GM23248 (cell line): ENCODE measurements around the gene RBP5. TPM values are rescaled to one million over a fixed set of nuclear protein-coding genes. Genes with fewer than 3 reads are reported as not detected.

ENCODE experiments used
- DNase-seq: peaks from one replicate; pipeline ENCODE4 v3.0.0-alpha.2; 2015
- H2AFZ ChIP-seq: fragments of 200-600 bp; sonication (generic); 2 replicates; pipeline ENCODE4 v1.6.1; 2016; ENCODE audit warnings: antibody characterized with exemption
- H3F3A ChIP-seq: fragments of 200-600 bp; sonication (generic); 2 replicates; pipeline ENCODE4 v1.6.1; 2016; ENCODE audit warnings: mild to moderate bottlenecking, antibody characterized with exemption, mixed run types; ENCODE audit not compliant: insufficient read depth
- H3K27ac ChIP-seq: fragments of 200-600 bp; sonication (generic); 2 replicates; pipeline ENCODE4 v1.5.1; 2016; ENCODE audit warnings: mild to moderate bottlenecking
- H3K27me3 ChIP-seq: fragments of 200-600 bp; sonication (generic); replicated peaks from 2 replicates; pipeline ENCODE4 v1.6.1; 2016; ENCODE audit warnings: mild to moderate bottlenecking; ENCODE audit not compliant: insufficient read depth
- H3K36me3 ChIP-seq: fragments of 200-600 bp; sonication (generic); 2 replicates; pipeline ENCODE4 v1.6.1; 2016; ENCODE audit warnings: low read depth, mild to moderate bottlenecking
- H3K4me1 ChIP-seq: fragments of 200-600 bp; sonication (generic); 2 replicates; pipeline ENCODE4 v1.6.1; 2016; ENCODE audit warnings: mild to moderate bottlenecking; ENCODE audit not compliant: insufficient read depth
- H3K4me2 ChIP-seq: fragments of 200-600 bp; sonication (generic); one replicate; pipeline ENCODE4 v1.6.1; 2016; ENCODE audit warnings: mild to moderate bottlenecking; ENCODE audit not compliant: unreplicated experiment
- H3K4me3 ChIP-seq: fragments of 200-600 bp; sonication (generic); 2 replicates; pipeline ENCODE4 v1.5.1; 2016; ENCODE audit warnings: mild to moderate bottlenecking
- H3K79me2 ChIP-seq: fragments of 200-600 bp; sonication (generic); 2 replicates; pipeline ENCODE4 v1.6.1; 2016; ENCODE audit warnings: mild to moderate bottlenecking; ENCODE audit not compliant: insufficient read depth
- H3K9ac ChIP-seq: fragments of 200-600 bp; sonication (generic); 2 replicates; pipeline ENCODE4 v1.6.1; 2016; ENCODE audit warnings: mild to moderate bottlenecking
- H3K9me2 ChIP-seq: fragments of 200-600 bp; sonication (generic); 2 replicates; pipeline ENCODE4 v1.6.1; 2016; ENCODE audit warnings: mixed run types, mild to moderate bottlenecking, moderate library complexity; ENCODE audit not compliant: insufficient read depth
- H3K9me3 ChIP-seq: fragments of 200-600 bp; sonication (generic); one replicate; pipeline ENCODE4 v1.6.1; 2017; ENCODE audit warnings: low read depth
- H4K20me1 ChIP-seq: fragments of 200-600 bp; sonication (generic); 2 replicates; pipeline ENCODE4 v1.6.0; 2016; ENCODE audit not compliant: insufficient read depth
- EZH2 ChIP-seq: fragments of 200-600 bp; sonication (generic); IDR thresholded peaks from 2 replicates; pipeline ENCODE4 v1.6.1; 2018; ENCODE audit warnings: antibody characterized with exemption, mild to moderate bottlenecking; ENCODE audit not compliant: insufficient read depth, poor library complexity, severe bottlenecking
- EZH2phosphoT487 ChIP-seq: fragments of 200-600 bp; sonication (generic); IDR thresholded peaks from 2 replicates; pipeline ENCODE4 v1.6.1; 2018; ENCODE audit warnings: antibody characterized with exemption, moderate library complexity, mild to moderate bottlenecking, low read depth; ENCODE audit not compliant: insufficient read depth
- WGBS, 2 experiments: methylation state at CpG; one replicate each; pipeline ENCODE4 v1.1.6; 2015 to 2017; ENCODE audit warnings: low lambda C conversion rate in 2 of 2, low coverage in 1 of 2; ENCODE audit errors: missing lambda C conversion rate in 2 of 2; 5-methylcytosine and 5-hydroxymethylcytosine counted together
- in situ Hi-C: fragments of 300-500 bp; cut with MboI; formaldehyde crosslinking; loops from 2 replicates; pipeline ENCODE4 v1.15.0; 2020
- polyA plus RNA-seq: library from polyadenylated mRNA; unstranded; fragments of >200 nt; fragmentation: Nextera tagmentation; extraction: Ambion mirVana; gene quantifications from 2 replicates; pipeline ENCODE4 v1.2.1, GENCODE V29; 2016
- total RNA-seq: library from RNA; depleted of rRNA; stranded (reverse); fragments of >200 nt; shearing (Covaris generic); gene quantifications from 2 replicates; pipeline ENCODE4 v1.2.3, GENCODE V29; 2014

RBP5 gene
- total and polyA plus RNA-seq, 2 experiments from 2014 or later, result 0.38 TPM; not detected in 1

GRCh38 chr12:7116196-7116595 is 12.5 kb downstream of the RBP5 start:
- in situ Hi-C loops, result loop anchor here (10.0 kb wide), 1 partner anchor 171 kb away; the partner anchor contains the start of genes C12orf57 and RNU7-1

DNA sequence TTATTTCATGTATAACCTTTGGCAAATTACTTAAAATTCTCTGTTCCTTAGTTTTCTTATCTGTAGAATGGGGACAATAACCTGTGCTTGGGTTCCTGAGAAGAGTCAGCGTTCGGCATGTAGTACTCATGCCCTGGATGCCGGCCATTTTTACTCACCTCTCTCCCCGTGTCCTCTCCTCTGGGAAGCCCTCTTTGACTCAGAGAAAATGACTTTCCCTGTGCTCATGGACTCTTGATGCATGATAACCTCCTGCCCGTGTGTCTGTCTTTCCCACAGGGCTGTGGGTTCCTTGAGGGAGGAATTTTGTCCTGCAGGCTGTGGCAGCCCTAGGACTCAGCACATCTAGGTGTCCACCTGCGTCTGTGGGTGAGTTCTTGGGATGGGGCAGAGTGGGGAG is 13.8 kb downstream of the RBP5 start:
- peaks cover 2% of the 10 kb centered on the region; the same call in 1 of the 2 replicates for H3K79me2 ChIP-seq
- in situ Hi-C loops, result loop anchor here (10.0 kb wide), 1 partner anchor 170 kb away; the partner anchor contains the start of genes C12orf57 and RNU7-1
- whole genome bisulfite sequencing, 2 experiments, result 79 to 86% methylated on average over 6 of the region's 6 CpGs

More at GRCh38 chr12:7116196-7116595, 12.5 kb downstream of the RBP5 start:
- Histone ChIP-seq H3K9me2 (no peaks in the 10 kb centered on the region), H3K4me3 (no peak overlapping the region), H3K36me3 (no peaks in the 10 kb centered on the region; the same call in 1 of the 2 replicates), H4K20me1 (no peaks in the 10 kb centered on the region), H2AFZ (no peak overlapping the region), H3K79me2 (no peaks in the 10 kb centered on the region), H3K27me3 (no peaks in the 10 kb centered on the region), H3K27ac (no peak overlapping the region), H3F3A (no peaks in the 10 kb centered on the region), H3K4me2 (no peak overlapping the region), H3K4me1 (no peaks in the 10 kb centered on the region), H3K9me3 (no peaks in the 10 kb centered on the region), H3K9ac (no peak overlapping the region)
- WGBS, 2 experiments, result 82 to 89% methylated on average over 3 of the region's 3 CpGs
- no peak for TF ChIP-seq EZH2
- TF ChIP-seq EZH2phosphoT487, result no peak
- no peak for DNase-seq

GRCh38 chr12:7114008-7114407 is 14.7 kb downstream of the RBP5 start:
- peaks cover 4% of the 10 kb centered on the region for H3K4me1 ChIP-seq
- no peaks in the 10 kb centered on the region for H4K20me1 ChIP-seq
- no peaks in the 10 kb centered on the region; the same call in 1 of the 2 replicates for H3K36me3 ChIP-seq
- peaks cover 9% of the 10 kb centered on the region; the same call in 1 of the 2 replicates for H3K79me2 ChIP-seq
- no peaks in the 10 kb centered on the region for H3K9me2 ChIP-seq
- no peak for TF ChIP-seq EZH2
- no peak for TF ChIP-seq EZH2phosphoT487
- H3K27me3 ChIP-seq, result no peaks in the 10 kb centered on the region
- H2AFZ ChIP-seq, result no peak overlapping the region
- WGBS, 2 experiments, result 79 to 82% methylated on average over 11 of the region's 11 CpGs
- H3K27ac ChIP-seq, result no peak overlapping the region
- H3F3A ChIP-seq, result no peaks in the 10 kb centered on the region
- H3K9ac ChIP-seq, result no peak overlapping the region
- in situ Hi-C loops, result loop anchor here (10.0 kb wide), 1 partner anchor 169 kb away; the partner anchor contains the start of genes C12orf57 and RNU7-1
- no peak overlapping the region for H3K4me3 ChIP-seq
- no peak overlapping the region for H3K4me2 ChIP-seq
- H3K9me3 ChIP-seq, result no peaks in the 10 kb centered on the region
- DNase-seq, result no peak

More for the DNA sequence above, 13.8 kb downstream of the RBP5 start:
- Histone ChIP-seq H2AFZ (no peak overlapping the region), H3K4me3 (no peak overlapping the region), H3K27ac (no peak overlapping the region), H4K20me1 (no peaks in the 10 kb centered on the region), H3K9ac (no peak overlapping the region), H3K9me2 (no peaks in the 10 kb centered on the region), H3K4me1 (no peaks in the 10 kb centered on the region), H3F3A (no peaks in the 10 kb centered on the region), H3K9me3 (no peaks in the 10 kb centered on the region), H3K27me3 (no peaks in the 10 kb centered on the region), H3K36me3 (no peaks in the 10 kb centered on the region; the same call in 1 of the 2 replicates), H3K4me2 (no peak overlapping the region)
- DNase-seq, result no peak
- TF ChIP-seq EZH2 (no peak), EZH2phosphoT487 (no peak)

- in situ Hi-C loops, result loop anchor here (10.0 kb wide), 1 partner anchor 169 kb away; the partner anchor contains the start of genes C12orf57 and RNU7-1
- H4K20me1 ChIP-seq, result no peaks in the 10 kb centered on the region
- DNase-seq, result peak; percentile 57
- WGBS, 2 experiments, result 15 to 22% methylated on average over 5 of the region's 5 CpGs
- no peaks in the 10 kb centered on the region for H3K9me3 ChIP-seq
- H3K27me3 ChIP-seq, result no peaks in the 10 kb centered on the region
- H2AFZ ChIP-seq, result no peak overlapping the region
- no peaks in the 10 kb centered on the region for H3F3A ChIP-seq
- H3K9ac ChIP-seq, result no peak overlapping the region
- H3K36me3 ChIP-seq, result no peaks in the 10 kb centered on the region; the same call in 1 of the 2 replicates
- peaks cover 12% of the 10 kb centered on the region for H3K79me2 ChIP-seq
- peaks cover 4% of the 10 kb centered on the region for H3K4me1 ChIP-seq
- TF ChIP-seq EZH2 (no peak), EZH2phosphoT487 (no peak)
- H3K4me3 ChIP-seq, result no peak overlapping the region
- H3K27ac ChIP-seq, result no peak overlapping the region
- H3K9me2 ChIP-seq, result no peaks in the 10 kb centered on the region
- H3K4me2 ChIP-seq, result peak overlapping the region; percentile 18
These were observed 15.3 kb downstream of the RBP5 start for GRCh38 chr12:7113389-7113871.
